CD4-positive, alpha-beta T cell (primary cell): ENCODE results near the gene MYL4. TPM values are rescaled to one million over a fixed set of nuclear protein-coding genes. Genes with fewer than 3 reads are reported as not detected.
A peak's percentile ranks its signal among the peaks of the same experiment; 100 is the strongest.

Experiments used
- ATAC-seq: fragments of 200-7000 bp; cut with Tn5 transposase; one replicate; pipeline ENCODE4 v1.10.0; 2022; ENCODE audit warnings: mild to moderate bottlenecking; ENCODE audit not compliant: poor library complexity
- CTCF ChIA-PET: fragments of 350-600 bp; sonication (Branson Sonifier 250); formaldehyde crosslinking; loops from one replicate; lab custom pipeline; 2021; ENCODE audit warnings: antibody characterized with exemption, inconsistent platforms; lab: Charles Lee
- POLR2A ChIA-PET: fragments of 350-600 bp; sonication (Branson Sonifier 250); formaldehyde crosslinking; loops from one replicate; lab custom pipeline; 2021; ENCODE audit warnings: antibody characterized with exemption, inconsistent platforms; lab: Charles Lee
- DNase-seq, 14 experiments: peaks; one replicate each; pipeline ENCODE4 v3.0.0-alpha.2; 2013 to 2020; ENCODE audit warnings: mixed read lengths in 2 of 14
- H3K27ac ChIP-seq, 2 donors: one replicate each; pipeline versions ENCODE4 v1.5.1 to v1.7.0; 2013; ENCODE audit warnings: low read length in 2 of 2, low read depth in 1 of 2, mild to moderate bottlenecking in 1 of 2
- H3K27me3 ChIP-seq, 2 experiments: 1 replicate in 1 of 2; 2 replicates in 1 of 2; pipeline versions ENCODE4 v1.6.1 to v1.7.0; 2013; ENCODE audit warnings: low read length in 2 of 2, control low read depth in 1 of 2, mild to moderate bottlenecking in 1 of 2, moderate library complexity in 1 of 2; ENCODE audit not compliant: insufficient read depth in 2 of 2, control insufficient read depth in 1 of 2
- H3K36me3 ChIP-seq: one replicate; pipeline ENCODE4 v1.6.1; 2013; ENCODE audit warnings: low read length, control low read depth; ENCODE audit not compliant: insufficient read depth
- H3K4me1 ChIP-seq: one replicate; pipeline ENCODE4 v1.6.1; 2013; ENCODE audit warnings: low read length, control low read depth; ENCODE audit not compliant: insufficient read depth
- H3K4me3 ChIP-seq: one replicate; pipeline ENCODE4 v1.5.1; 2013; ENCODE audit warnings: mild to moderate bottlenecking, low read length, moderate library complexity
- H3K9me3 ChIP-seq, 2 experiments: 1 replicate in 1 of 2; 2 replicates in 1 of 2; pipeline versions ENCODE4 v1.6.1 to v1.7.0; 2013; ENCODE audit warnings: low read length in 2 of 2, mild to moderate bottlenecking in 2 of 2, control low read depth in 1 of 2, moderate library complexity in 1 of 2; ENCODE audit not compliant: control insufficient read depth in 1 of 2, insufficient read depth in 1 of 2
- H3K27ac Mint-ChIP-seq: one replicate; pipeline ENCODE4 v1.8.0; 2020; ENCODE audit warnings: mixed read lengths
- H3K27me3 Mint-ChIP-seq: one replicate; pipeline ENCODE4 v1.8.0; 2021; ENCODE audit warnings: mixed read lengths
- H3K36me3 Mint-ChIP-seq: one replicate; pipeline ENCODE4 v1.8.0; 2021; ENCODE audit warnings: low read depth, mixed read lengths
- H3K4me1 Mint-ChIP-seq: one replicate; pipeline ENCODE4 v1.8.0; 2021; ENCODE audit warnings: low read depth, mixed read lengths
- H3K4me3 Mint-ChIP-seq: one replicate; pipeline ENCODE4 v1.8.0; 2020; ENCODE audit warnings: mild to moderate bottlenecking, mixed read lengths
- H3K9me3 Mint-ChIP-seq: one replicate; pipeline ENCODE4 v1.8.0; 2020; ENCODE audit warnings: mixed read lengths
- intact Hi-C, 2 experiments: fragments of 100-400 bp; cut with DNase I in 1 of 2; cut with micrococcal nuclease in 1 of 2; formaldehyde crosslinking; loops; one replicate each; pipeline versions ENCODE4 v1.15.1 to v1.9.0; 2023 to 2025; cut with DNase I, micrococcal nuclease
- total RNA-seq, 174 experiments: library from RNA in 2 of 174; stranded (reverse) in 2 of 174; gene quantifications; one replicate each; pipeline ENCODE4 v1.2.3 and lab custom pipeline; 2021 to 2026
- TF ChIP-seq, protein P1 (sequence below): fragments of 200-600 bp; IDR thresholded peaks from one replicate; pipeline ENCODE4 v1.8.0; 2022; ENCODE audit warnings: antibody characterized with exemption, mild to moderate bottlenecking

Gene MYL4
- total RNA-seq, 2 experiments from 2014 or later: not detected

DNA sequence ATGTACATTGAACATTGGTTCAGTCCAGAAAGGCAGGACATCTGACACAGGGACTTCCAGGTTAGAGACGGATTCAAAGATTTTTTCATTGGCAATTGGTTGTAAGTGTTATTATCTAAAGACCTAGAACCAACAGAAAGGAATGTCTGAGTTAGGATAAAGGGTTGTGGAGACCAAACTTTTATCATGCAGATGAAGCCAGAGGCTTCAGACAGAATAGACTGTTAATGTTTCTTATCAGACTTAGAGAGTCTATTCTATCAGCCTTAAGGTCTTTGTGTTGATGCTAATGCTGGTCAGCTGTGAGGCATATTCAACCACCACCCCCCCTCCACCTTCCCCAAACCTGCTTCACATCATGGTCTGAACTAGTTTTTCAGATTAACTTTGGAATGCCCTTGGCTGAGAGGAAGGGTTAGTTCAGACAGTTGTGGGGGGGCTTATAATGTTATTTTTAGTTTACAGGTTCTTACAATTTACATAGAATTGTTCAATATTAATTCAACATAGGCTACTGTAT lies 42.3 kb downstream of the MYL4 start:
- TF ChIP-seq, protein P1, sequence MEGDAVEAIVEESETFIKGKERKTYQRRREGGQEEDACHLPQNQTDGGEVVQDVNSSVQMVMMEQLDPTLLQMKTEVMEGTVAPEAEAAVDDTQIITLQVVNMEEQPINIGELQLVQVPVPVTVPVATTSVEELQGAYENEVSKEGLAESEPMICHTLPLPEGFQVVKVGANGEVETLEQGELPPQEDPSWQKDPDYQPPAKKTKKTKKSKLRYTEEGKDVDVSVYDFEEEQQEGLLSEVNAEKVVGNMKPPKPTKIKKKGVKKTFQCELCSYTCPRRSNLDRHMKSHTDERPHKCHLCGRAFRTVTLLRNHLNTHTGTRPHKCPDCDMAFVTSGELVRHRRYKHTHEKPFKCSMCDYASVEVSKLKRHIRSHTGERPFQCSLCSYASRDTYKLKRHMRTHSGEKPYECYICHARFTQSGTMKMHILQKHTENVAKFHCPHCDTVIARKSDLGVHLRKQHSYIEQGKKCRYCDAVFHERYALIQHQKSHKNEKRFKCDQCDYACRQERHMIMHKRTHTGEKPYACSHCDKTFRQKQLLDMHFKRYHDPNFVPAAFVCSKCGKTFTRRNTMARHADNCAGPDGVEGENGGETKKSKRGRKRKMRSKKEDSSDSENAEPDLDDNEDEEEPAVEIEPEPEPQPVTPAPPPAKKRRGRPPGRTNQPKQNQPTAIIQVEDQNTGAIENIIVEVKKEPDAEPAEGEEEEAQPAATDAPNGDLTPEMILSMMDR: no peak
- H3K4me3 ChIP-seq: no peak overlapping the region
- no peak for ATAC-seq
- no peak for DNase-seq
- Mint-ChIP-seq H3K4me1 (peaks cover 9% of the 10 kb centered on the region), H3K27ac (no peak overlapping the region), H3K27me3 (peaks cover 48% of the 10 kb centered on the region), H3K9me3 (no peaks in the 10 kb centered on the region), H3K36me3 (no peaks in the 10 kb centered on the region), H3K4me3 (no peak overlapping the region)
- ChIA-PET CTCF (no interaction called here), POLR2A (no interaction called here)
- peaks cover 26 to 31% of the 10 kb centered on the region in 2 experiments for H3K27me3 ChIP-seq
- intact Hi-C loops: no loop called here
- no peaks in the 10 kb centered on the region for H3K36me3 ChIP-seq
- no peak overlapping the region for H3K27ac ChIP-seq
- H3K4me1 ChIP-seq: peaks cover 12% of the 10 kb centered on the region
- H3K9me3 ChIP-seq: no peaks in the 10 kb centered on the region

DNA sequence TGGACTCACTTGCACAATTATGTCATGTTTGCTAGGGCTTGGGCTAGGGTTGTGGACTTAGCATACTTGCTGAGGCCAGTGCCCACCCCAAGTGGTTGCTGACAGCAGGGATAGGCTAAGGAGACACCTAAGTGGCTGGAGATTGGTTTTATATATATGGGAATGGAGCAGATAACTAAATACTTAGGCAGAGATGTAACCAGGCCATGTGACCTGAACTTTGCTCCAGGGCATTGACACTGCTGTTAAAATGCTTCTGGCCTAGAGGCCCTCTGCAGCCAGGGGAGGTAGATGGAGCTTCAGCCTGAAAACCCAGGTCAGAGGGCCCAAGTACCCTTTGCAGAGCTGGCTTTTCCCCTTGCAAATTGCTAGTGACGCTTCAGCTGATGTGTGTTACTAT lies 43.1 kb downstream of the MYL4 start:
- DNase-seq: no peak
- intact Hi-C loops: no loop called here
- Histone ChIP-seq H3K27ac (no peak overlapping the region), H3K4me3 (no peak overlapping the region), H3K27me3 (peaks cover 31 to 38% of the 10 kb centered on the region in 2 experiments), H3K36me3 (no peaks in the 10 kb centered on the region), H3K4me1 (peaks cover 12% of the 10 kb centered on the region), H3K9me3 (no peaks in the 10 kb centered on the region)
- no peaks in the 10 kb centered on the region for H3K9me3 Mint-ChIP-seq
- no peak for ATAC-seq
- no peaks in the 10 kb centered on the region for H3K36me3 Mint-ChIP-seq
- ChIA-PET POLR2A (no interaction called here), CTCF (interaction anchor here (0.9 kb wide), 1 partner anchor 58 kb away, joined by 3 read pairs; no protein-coding TSS in a partner anchor)
- H3K4me1 Mint-ChIP-seq: peaks cover 9% of the 10 kb centered on the region
- TF ChIP-seq, protein P1: no peak
- H3K4me3 Mint-ChIP-seq: peak overlapping the region; percentile 21
- no peak overlapping the region for H3K27ac Mint-ChIP-seq
- peaks cover 52% of the 10 kb centered on the region for H3K27me3 Mint-ChIP-seq

DNA sequence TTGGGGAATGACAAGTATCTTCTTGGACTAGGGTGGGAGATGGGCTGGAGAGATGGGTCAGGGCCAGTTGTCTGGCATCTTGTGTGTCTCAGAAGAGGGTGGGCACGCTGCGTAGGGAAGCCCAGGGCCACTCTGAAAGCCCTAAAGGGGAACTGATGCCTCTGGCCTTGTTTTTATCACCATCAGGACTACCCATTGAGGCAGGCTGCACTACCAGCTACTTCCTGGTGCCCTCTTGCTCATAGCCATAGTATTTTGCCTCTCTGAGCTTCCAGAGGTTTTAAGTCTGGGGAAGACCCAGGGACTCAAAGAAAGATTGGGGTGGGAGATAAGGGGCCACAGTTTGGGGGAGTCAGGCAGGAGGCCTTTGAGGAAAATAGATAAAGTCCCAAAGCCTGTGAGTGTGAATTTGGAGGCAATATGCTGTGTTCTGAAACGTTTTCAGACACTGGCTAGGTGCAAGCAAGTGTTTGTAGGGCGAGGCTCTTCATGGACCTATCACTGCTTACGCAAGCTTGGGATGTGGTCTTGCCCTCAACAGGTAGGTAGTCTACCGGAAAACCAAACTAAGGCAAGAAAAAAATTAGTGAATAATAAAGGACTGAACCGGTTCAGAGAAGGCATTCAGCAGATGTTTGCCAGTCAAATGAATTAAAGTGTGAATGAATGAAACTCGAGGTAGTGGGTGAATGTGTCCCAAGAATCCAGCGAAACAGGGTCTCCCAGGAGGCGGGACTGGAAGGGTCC lies 43.8 kb downstream of the MYL4 start:
- Histone ChIP-seq H3K36me3 (no peaks in the 10 kb centered on the region), H3K27ac (no peak overlapping the region), H3K9me3 (no peaks in the 10 kb centered on the region), H3K27me3 (peaks cover 38 to 43% of the 10 kb centered on the region in 2 experiments), H3K4me3 (peak overlapping the region; percentile 31), H3K4me1 (peaks cover 12% of the 10 kb centered on the region)
- ATAC-seq (no peak), DNase-seq (no peak)
- CTCF ChIA-PET: interaction anchor here (0.9 kb wide), 1 partner anchor 57 kb away, joined by 3 read pairs; no protein-coding TSS in a partner anchor
- H3K36me3 Mint-ChIP-seq: no peaks in the 10 kb centered on the region
- intact Hi-C loops: no loop called here
- TF ChIP-seq, protein P1: no peak
- H3K4me1 Mint-ChIP-seq: peaks cover 9% of the 10 kb centered on the region
- H3K4me3 Mint-ChIP-seq: peak overlapping the region; percentile 74
- no peaks in the 10 kb centered on the region for H3K9me3 Mint-ChIP-seq
- no peak overlapping the region for H3K27ac Mint-ChIP-seq
- POLR2A ChIA-PET: no interaction called here
- peaks cover 59% of the 10 kb centered on the region for H3K27me3 Mint-ChIP-seq
